IMR-90 (cell line): ENCODE results near the gene PHF21A. TPM values are rescaled to one million over a fixed set of nuclear protein-coding genes. Genes with fewer than 3 reads are reported as not detected.

Experiments used
- ATAC-seq: fragments of 200-7000 bp; cut with Tn5 transposase; 2 replicates; pipeline ENCODE4 v1.9.1; 2020; ENCODE audit warnings: low read depth, mild to moderate bottlenecking, moderate library complexity
- BruUV-seq: library from RNA; stranded (reverse); fragments of 400-500 nt; replicated peaks from 2 replicates; lab custom pipeline; 2021; lab: Mats Ljungman, UMichigan
- CTCF ChIA-PET: fragments of 300-600 bp; formaldehyde crosslinking; extraction: SDS; loops from one replicate; lab custom pipeline; 2021; ENCODE audit warnings: antibody characterized with exemption; lab: Yijun Ruan, JAX
- POLR2A ChIA-PET: fragments of 300-600 bp; sonication (Branson Sonifier 250); formaldehyde crosslinking; loops from one replicate; lab custom pipeline; 2022; ENCODE audit warnings: antibody characterized with exemption; ENCODE audit not compliant: unreplicated experiment; lab: Charles Lee
- DNase-seq: peaks from one replicate; pipeline ENCODE4 v3.0.0; 2013
- H2AFZ ChIP-seq: replicated peaks from 2 replicates; pipeline ENCODE3; 2013; ENCODE audit warnings: low read length, mild to moderate bottlenecking; ENCODE audit not compliant: poor library complexity
- H2AK5ac ChIP-seq: 2 replicates; pipeline ENCODE4 v1.6.1; 2013; ENCODE audit warnings: low read depth, low read length, inconsistent platforms
- H2AK9ac ChIP-seq: replicated peaks from 2 replicates; pipeline ENCODE3; 2013; ENCODE audit warnings: mild to moderate bottlenecking, low read depth, low read length, moderate library complexity; ENCODE audit not compliant: poor library complexity
- H2BK120ac ChIP-seq: 2 replicates; pipeline ENCODE4 v1.6.1; 2013; ENCODE audit warnings: low read depth, low read length, inconsistent platforms
- H2BK15ac ChIP-seq: 3 replicates; pipeline ENCODE4 v1.6.1; 2013; ENCODE audit warnings: low read depth, low read length, inconsistent platforms
- H2BK20ac ChIP-seq: 2 replicates; pipeline ENCODE4 v1.6.1; 2013; ENCODE audit warnings: low read depth, mild to moderate bottlenecking, inconsistent platforms, low read length, moderate library complexity
- H2BK5ac ChIP-seq: 2 replicates; pipeline ENCODE4 v1.6.1; 2013; ENCODE audit warnings: mild to moderate bottlenecking, low read depth, low read length, inconsistent platforms; ENCODE audit not compliant: poor library complexity, severe bottlenecking
- H3K14ac ChIP-seq: replicated peaks from 2 replicates; pipeline ENCODE4 v1.6.1; 2013; ENCODE audit warnings: low read depth, low read length, inconsistent platforms
- H3K18ac ChIP-seq: 2 replicates; pipeline ENCODE4 v1.6.1; 2013; ENCODE audit warnings: low read depth, low read length, control low read depth
- H3K23ac ChIP-seq: 2 replicates; pipeline ENCODE4 v1.6.1; 2013; ENCODE audit warnings: low read depth, low read length, inconsistent platforms
- H3K27ac ChIP-seq: 2 replicates; pipeline ENCODE4 v1.5.1; 2013; ENCODE audit warnings: mild to moderate bottlenecking, control low read depth, low read length; ENCODE audit not compliant: insufficient read depth
- H3K27me3 ChIP-seq: 2 replicates; pipeline ENCODE4 v1.6.1; 2013; ENCODE audit warnings: low read length; ENCODE audit not compliant: control insufficient read depth, insufficient read depth
- H3K36me3 ChIP-seq: 2 replicates; pipeline ENCODE4 v1.6.1; 2013; ENCODE audit warnings: low read length, mixed read lengths; ENCODE audit not compliant: control insufficient read depth, insufficient read depth
- H3K4ac ChIP-seq: 2 replicates; pipeline ENCODE4 v1.6.1; 2013; ENCODE audit warnings: low read depth, low read length, inconsistent platforms
- H3K4me1 ChIP-seq: 2 replicates; pipeline ENCODE4 v1.6.1; 2013; ENCODE audit warnings: low read length, mixed read lengths; ENCODE audit not compliant: control insufficient read depth, insufficient read depth
- H3K4me2 ChIP-seq: 2 replicates; pipeline ENCODE4 v1.6.1; 2013; ENCODE audit warnings: low read depth, mild to moderate bottlenecking, control low read depth, low read length, moderate library complexity
- H3K4me3 ChIP-seq: 2 replicates; pipeline ENCODE4 v1.5.1; 2013; ENCODE audit warnings: low read depth, mild to moderate bottlenecking, control low read depth, low read length, moderate library complexity; ENCODE audit not compliant: insufficient read depth
- H3K56ac ChIP-seq: 2 replicates; pipeline ENCODE4 v1.6.1; 2013; ENCODE audit warnings: low read length, inconsistent platforms; ENCODE audit not compliant: insufficient read depth; ENCODE audit errors: extremely low read depth
- H3K79me1 ChIP-seq, 2 experiments: 2 replicates each; pipeline ENCODE4 v1.6.1; 2013; ENCODE audit warnings: low read length in 2 of 2, inconsistent platforms in 1 of 2, low read depth in 1 of 2
- H3K9ac ChIP-seq: 2 replicates; pipeline ENCODE4 v1.6.1; 2013; ENCODE audit warnings: low read depth, low read length, control low read depth
- H3K9me1 ChIP-seq: 2 replicates; pipeline ENCODE4 v1.6.1; 2013; ENCODE audit warnings: low read length, inconsistent platforms; ENCODE audit not compliant: insufficient read depth
- H3K9me3 ChIP-seq: 2 replicates; pipeline ENCODE4 v1.6.1; 2013; ENCODE audit warnings: low read length; ENCODE audit not compliant: control insufficient read depth, insufficient read depth
- H4K20me1 ChIP-seq: 2 replicates; pipeline ENCODE4 v1.6.1; 2013; ENCODE audit warnings: low read length, inconsistent platforms; ENCODE audit not compliant: insufficient read depth
- H4K5ac ChIP-seq: 2 replicates; pipeline ENCODE4 v1.6.1; 2013; ENCODE audit warnings: mild to moderate bottlenecking, low read depth, low read length, control low read depth
- H4K8ac ChIP-seq, 2 experiments: 2 replicates each; pipeline ENCODE4 v1.6.1; 2013; ENCODE audit warnings: low read depth in 2 of 2, low read length in 2 of 2, control low read depth in 1 of 2, inconsistent platforms in 1 of 2
- H4K91ac ChIP-seq: 2 replicates; pipeline ENCODE4 v1.6.1; 2013; ENCODE audit warnings: low read depth, low read length, inconsistent platforms; ENCODE audit not compliant: insufficient read depth
- FOS ChIP-seq: fragments of 150-350 bp; IDR thresholded peaks from 2 replicates; pipeline ENCODE4 v1.6.1; 2016; ENCODE audit warnings: low read depth, low read length
- whole genome bisulfite sequencing, 2 experiments: methylation state at CpG; one replicate each; pipeline versions ENCODE4 v1.1.5 to v1.1.7; 2013; ENCODE audit warnings: missing lambda C conversion rate in 2 of 2; ENCODE audit not compliant: insufficient read length in 1 of 2; ENCODE audit errors: extremely low coverage in 2 of 2; 5-methylcytosine and 5-hydroxymethylcytosine counted together
- dilution Hi-C: fragments of 300-500 bp; cut with HindIII; formaldehyde crosslinking; loops from one replicate; pipeline ENCODE4 v1.14.3; 2018; ENCODE audit warnings: low sequenced_read_pairs; ENCODE audit not compliant: unreplicated experiment
- in situ Hi-C: fragments of 300-500 bp; cut with MboI; formaldehyde crosslinking; loops from 3 replicates; pipeline ENCODE4 v1.14.3; 2019; ENCODE audit warnings: low sequenced_read_pairs, inconsistent platforms, mixed read lengths
- intact Hi-C: fragments of 100-400 bp; cut with micrococcal nuclease; formaldehyde crosslinking; loops from 2 replicates; pipeline ENCODE4 v1.10.0; 2022
- polyA plus RNA-seq, 3 experiments: library from polyadenylated mRNA; depleted of rRNA; stranded (reverse); fragments of >200 nt; gene quantifications; 2 replicates each; pipeline ENCODE4 v1.2.3, GENCODE V29; 2012; ENCODE audit warnings: low replicate concordance in 1 of 3
- total RNA-seq: library from RNA; depleted of rRNA; stranded (reverse); fragments of >200 nt; gene quantifications from 2 replicates; pipeline ENCODE4 v1.2.3, GENCODE V29; 2012

PHF21A gene
- total and polyA plus RNA-seq, 2 of the 4 experiments (the other 2 are of a cell fraction), result 9.0 to 20.6 TPM

- ChIA-PET POLR2A (no interaction called here), CTCF (no interaction called here)
- H3K9me3 ChIP-seq, result no peaks in the 10 kb centered on the region
- peaks cover 7% of the 10 kb centered on the region; the same call in 1 of the 2 replicates for H4K20me1 ChIP-seq
- H3K18ac ChIP-seq, result no peak overlapping the region
- H3K79me1 ChIP-seq, result no peaks in the 10 kb centered on the region
- H2BK5ac ChIP-seq, result no peak overlapping the region
- H2AK5ac ChIP-seq, result no peak overlapping the region
- H4K8ac ChIP-seq, result no peak overlapping the region
- no peak overlapping the region for H2BK20ac ChIP-seq
- H4K91ac ChIP-seq, result no peak overlapping the region
- no peak overlapping the region for H3K4ac ChIP-seq
- no peak overlapping the region for H3K23ac ChIP-seq
- H3K14ac ChIP-seq, result no peak overlapping the region
- H3K27me3 ChIP-seq, result no peaks in the 10 kb centered on the region
- H3K9me1 ChIP-seq, result no peaks in the 10 kb centered on the region
- H3K4me2 ChIP-seq, result no peak overlapping the region
- H2AFZ ChIP-seq, result no peak overlapping the region
- H3K9ac ChIP-seq, result no peak overlapping the region
- intact Hi-C loops (no loop called here), in situ Hi-C loops (no loop called here), dilution Hi-C loops (no loop called here)
- H3K27ac ChIP-seq, result no peak overlapping the region
- 100% methylated on average over 1 of the region's 12 CpGs; no CpG with 5 or more reads in 1 of the 2 experiments for WGBS, 2 experiments
- no peak overlapping the region for H3K56ac ChIP-seq
- no TSS peak for BruUV-seq
- TF ChIP-seq FOS, result no peak
- no peak overlapping the region for H3K4me3 ChIP-seq
- no peak overlapping the region for H2AK9ac ChIP-seq
- no peak overlapping the region for H2BK120ac ChIP-seq
- peaks cover 52% of the 10 kb centered on the region for H3K36me3 ChIP-seq
- no peak for ATAC-seq
- H3K4me1 ChIP-seq, result no peaks in the 10 kb centered on the region; the same call in 1 of the 2 replicates
- H2BK15ac ChIP-seq, result no peak overlapping the region
- no peak overlapping the region for H4K5ac ChIP-seq
- no peak for DNase-seq
Measured at GRCh38 chr11:45934580-45935318, 186.5 kb downstream of the PHF21A start.
